HG03135 (cell line): ENCODE results near the gene LRRC27.
"Not testable (repeated sequence)": the region's sequence is repeated elsewhere in the genome, so short reads cannot be mapped to it uniquely, and the experiment has no call there.

Experiments used
- ATAC-seq: cut with Tn5 transposase; IDR thresholded peaks from one replicate; pipeline ENCODE4 v1.9.1; 2021; ENCODE audit warnings: mild to moderate bottlenecking, moderate library complexity; ENCODE audit not compliant: unreplicated experiment

Gene LRRC27

GRCh38 chr10:132331601-132332432, at the start of gene LRRC27:
TSS of gene LRRC27 (plus strand) at chr10:132332193. CDS start at chr10:132333525, 1,332 bp downstream.
- ATAC-seq = peak; percentile 70

- no peak for ATAC-seq
These were observed 49.1 kb upstream of the LRRC27 start for GRCh38 chr10:132282667-132283603.

- no peak for ATAC-seq
These were observed 48.2 kb upstream of the LRRC27 start for GRCh38 chr10:132283604-132284382.

GRCh38 chr10:132289439-132289838, 42.6 kb upstream of the LRRC27 start:
- no peak for ATAC-seq

DNA sequence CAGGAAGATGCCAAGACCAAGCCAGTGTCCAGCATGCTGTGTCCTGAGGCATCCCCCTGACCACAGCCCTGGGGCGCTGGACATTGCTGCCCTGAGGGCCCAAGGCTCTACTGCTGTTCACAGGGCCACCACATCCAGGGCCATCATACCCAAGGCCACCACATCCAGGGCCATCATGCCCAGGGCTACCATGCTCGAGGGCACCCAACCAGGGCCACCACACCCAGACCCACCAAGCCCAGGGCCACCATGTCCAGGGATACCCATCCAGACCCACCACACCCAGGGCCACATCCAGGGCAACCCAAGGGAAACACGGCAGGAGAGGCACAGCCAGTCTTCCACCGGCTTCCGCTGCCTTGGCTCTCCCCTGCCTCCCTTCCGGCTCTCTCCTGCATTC, 41.4 kb upstream of the LRRC27 start:
- ATAC-seq = no peak

- ATAC-seq = no peak
These were observed 40.2 kb upstream of the LRRC27 start for GRCh38 chr10:132291826-132292225.

DNA sequence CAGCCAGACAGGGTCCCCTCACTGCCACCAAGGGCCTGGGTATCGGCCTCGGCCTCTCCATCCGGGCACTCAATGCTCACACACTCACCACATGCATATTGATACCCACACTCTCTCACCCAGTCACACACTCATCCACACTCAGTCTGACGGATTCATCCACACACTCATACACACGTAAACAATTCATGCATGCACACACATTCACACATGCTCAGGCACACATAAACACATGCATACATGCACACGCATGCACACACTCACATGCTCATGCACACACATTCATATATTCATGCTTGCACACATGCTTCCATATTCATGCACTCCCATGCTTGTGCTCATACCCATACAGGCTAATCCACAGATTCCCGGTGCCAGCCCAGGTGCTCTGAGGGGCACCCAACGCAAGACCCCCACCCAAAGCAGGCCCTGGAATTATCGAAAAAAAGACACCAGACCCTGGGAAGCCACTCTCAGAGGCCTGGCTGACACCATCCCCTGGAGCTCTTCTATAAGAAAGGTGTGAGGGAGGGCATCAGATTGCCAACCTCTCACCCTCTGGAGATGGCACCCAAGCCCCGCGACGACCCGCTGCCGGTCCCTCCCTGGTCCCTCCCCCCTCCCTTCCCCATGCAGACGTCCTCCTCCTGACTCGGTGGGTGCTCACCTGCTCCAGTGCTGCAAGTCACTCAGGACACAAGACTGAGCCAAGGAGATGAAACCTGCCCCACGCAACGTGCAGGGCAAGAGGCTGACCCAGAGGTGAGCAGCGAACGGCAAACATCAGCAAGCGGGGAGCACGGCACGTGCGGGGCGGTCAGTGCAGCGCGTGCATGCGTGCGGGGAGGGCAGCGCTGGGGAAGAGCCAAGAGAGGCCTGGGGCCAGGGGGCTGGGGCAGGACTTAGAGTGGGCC, 39.4 kb upstream of the LRRC27 start:
- no peak for ATAC-seq

- no peak for ATAC-seq
These were observed 38.7 kb upstream of the LRRC27 start for GRCh38 chr10:132293201-132293812.

DNA sequence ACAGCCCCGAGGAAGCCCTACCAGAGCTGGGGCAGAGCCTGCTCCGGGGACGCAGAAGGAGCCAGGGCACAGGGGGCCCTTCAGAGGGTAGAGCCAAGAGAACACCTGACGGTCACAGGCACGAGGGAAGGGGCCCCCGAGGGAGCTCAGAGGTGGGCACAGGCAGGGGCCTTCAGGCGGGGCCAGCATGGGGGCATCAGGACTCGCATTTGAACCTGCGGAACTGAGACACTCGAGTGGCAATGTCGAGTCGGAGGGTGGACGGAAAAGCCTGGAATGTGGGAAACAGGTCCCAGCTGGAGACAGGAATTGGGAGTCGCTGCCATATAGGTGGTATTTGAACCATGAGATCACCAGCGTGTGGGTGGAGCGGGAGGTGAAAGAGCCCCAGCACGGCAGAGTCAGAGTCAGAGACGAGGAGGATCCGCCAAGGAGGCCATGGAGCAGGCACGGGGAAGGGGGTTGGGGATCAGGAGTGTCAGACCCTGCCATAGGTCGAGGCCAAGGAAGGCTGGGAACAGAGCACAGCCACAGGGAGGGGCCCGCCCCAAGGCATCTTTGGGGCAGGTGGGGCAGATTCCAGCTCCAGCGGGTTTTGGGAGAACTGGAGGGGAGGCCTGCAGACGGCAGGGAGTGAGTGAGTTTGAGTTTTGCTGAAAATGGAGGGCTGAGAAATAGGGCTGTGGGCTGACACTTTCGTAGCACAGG, 38.0 kb upstream of the LRRC27 start:
- no peak for ATAC-seq

- no peak for ATAC-seq
These were observed 37.3 kb upstream of the LRRC27 start for GRCh38 chr10:132294561-132295318.

DNA sequence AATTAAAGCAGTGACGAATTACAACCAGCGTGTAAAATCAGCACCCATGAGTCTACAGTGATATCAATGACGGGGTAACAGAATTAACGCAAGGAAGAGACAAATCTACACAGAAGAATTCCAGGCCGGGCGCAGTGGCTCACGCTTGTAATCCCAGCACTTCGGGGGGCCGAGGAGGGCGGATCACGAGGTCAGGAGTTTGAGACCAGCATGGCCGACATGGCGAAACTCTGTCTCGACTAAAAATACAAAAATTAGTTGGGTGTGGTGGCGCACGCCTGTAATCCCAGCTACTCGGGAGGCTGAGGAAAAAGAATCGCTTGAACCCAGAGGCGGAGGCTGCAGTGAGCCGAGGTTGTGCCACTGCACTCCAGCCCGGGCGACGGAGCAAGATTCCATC, 36.5 kb upstream of the LRRC27 start:
- ATAC-seq = not testable (repeated sequence)

- no peak for ATAC-seq
These were observed 35.1 kb upstream of the LRRC27 start for GRCh38 chr10:132296666-132297443.

DNA sequence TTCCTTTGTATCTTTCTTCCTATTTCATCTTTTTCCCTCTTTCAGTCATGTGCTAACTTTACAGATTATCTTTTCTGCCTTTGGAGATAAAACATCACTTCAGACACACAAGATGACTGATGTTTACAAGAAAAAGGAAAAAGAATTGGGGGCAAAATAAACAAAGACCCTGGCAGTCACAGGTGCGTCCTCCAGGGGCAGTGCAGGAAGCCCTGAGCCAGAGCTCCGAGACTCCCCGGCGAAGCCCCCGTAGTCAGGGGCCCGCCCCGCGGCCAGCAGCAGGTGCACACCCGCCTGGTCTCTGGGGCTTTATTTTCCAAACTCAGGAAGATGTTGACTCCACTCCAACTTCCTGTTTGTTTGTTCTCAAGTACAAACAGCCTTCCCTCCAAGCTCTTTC, 34.5 kb upstream of the LRRC27 start:
- ATAC-seq = no peak

- ATAC-seq = no peak
These were observed 33.7 kb upstream of the LRRC27 start for GRCh38 chr10:132298038-132298881.

- no peak for ATAC-seq
These were observed 32.3 kb upstream of the LRRC27 start for GRCh38 chr10:132299371-132300336.
